Adrenal gland (tissue), 12 donors: ENCODE data around the gene TRMT2A. TPM values are rescaled to one million over a fixed set of nuclear protein-coding genes. Genes with fewer than 3 reads are reported as not detected.

Source experiments
- DNase-seq, 7 donors: peaks; one replicate each; pipeline ENCODE4 v3.0.0-alpha.2; 2019 to 2020
- H3K27ac ChIP-seq, 5 donors: fragments of 200-600 bp; sonication (generic) in 4 of 5; 1 replicate in 3 of 5; 2 replicates in 2 of 5; pipeline versions ENCODE4 v1.5.1 to v1.8.0; 2016 to 2020; ENCODE audit warnings: mild to moderate bottlenecking in 1 of 5
- H3K27me3 ChIP-seq: fragments of 200-600 bp; 2 replicates; pipeline ENCODE4 v1.8.0; 2021
- H3K36me3 ChIP-seq, 2 donors: fragments of 200-600 bp; replicated peaks in 1 of 2; 1 replicate in 1 of 2; 2 replicates in 1 of 2; pipeline versions ENCODE4 v1.5.1 to v1.8.0; 2018 to 2022
- H3K4me1 ChIP-seq, 2 donors: fragments of 200-600 bp; replicated peaks in 1 of 2; 1 replicate in 1 of 2; 2 replicates in 1 of 2; pipeline versions ENCODE4 v1.5.1 to v1.8.0; 2018 to 2021
- H3K4me3 ChIP-seq, 4 donors: fragments of 200-600 bp; sonication (generic) in 3 of 4; one replicate each; pipeline ENCODE4 v1.5.1; 2016 to 2018
- H3K9me3 ChIP-seq, 3 donors: fragments of 200-600 bp; sonication (generic) in 1 of 3; replicated peaks in 1 of 3; 1 replicate in 2 of 3; 2 replicates in 1 of 3; pipeline versions ENCODE4 v1.5.1 to v1.8.0; 2016 to 2021
- CTCF ChIP-seq, 6 experiments: fragments of 450-650 bp in 4 of 6; fragments of 200-600 bp in 2 of 6; sonication (generic) in 1 of 6; IDR thresholded peaks; 1 replicate in 5 of 6; 2 replicates in 1 of 6; pipeline versions ENCODE4 v1.5.1 to v1.8.0; 2016 to 2021; ENCODE audit warnings: antibody characterized with exemption in 6 of 6, mild to moderate bottlenecking in 2 of 6, moderate library complexity in 1 of 6
- POLR2A ChIP-seq, 2 donors: fragments of 450-650 bp; IDR thresholded peaks; one replicate each; pipeline ENCODE4 v1.6.1; 2017; ENCODE audit warnings: antibody characterized with exemption in 2 of 2, mild to moderate bottlenecking in 2 of 2, moderate library complexity in 1 of 2
- WGBS, 4 donors: extraction: QIAGEN DNeasy Blood & Tissue Kit in 2 of 4; methylation state at CpG; one replicate each; pipeline versions ENCODE4 v1.1.5 to v1.1.7; 2013 to 2017; 5-methylcytosine and 5-hydroxymethylcytosine counted together
- intact Hi-C, 2 donors: fragments of 100-400 bp; cut with DNase I; formaldehyde crosslinking; loops; one replicate each; pipeline versions ENCODE4 v1.14.1 to v1.15.0; 2022 to 2023
- polyA plus RNA-seq, 3 donors: library from polyadenylated mRNA; stranded (reverse); fragments of 200-250 nt in 2 of 3; fragments of 350-450 nt in 1 of 3; fragmentation: Illumina TruSeq in 1 of 3; extraction: RNeasy Lipid Tissue Mini Kit (QIAGEN cat#74804) in 1 of 3; gene quantifications; one replicate each; pipeline ENCODE4 v1.2.3, GENCODE V29; 2013 to 2014
- total RNA-seq, 9 donors: library from RNA; depleted of rRNA in 4 of 9; stranded (reverse); fragments of >200 nt in 4 of 9; fragments of 120-200 nt in 1 of 9; fragmentation: NEBNext Ultra II Directional in 1 of 9; extraction: Animal tissue kit (Norgen Biotek cat#: 25700) in 1 of 9; gene quantifications; one replicate each; pipeline versions ENCODE4 v1.1.0 to v1.2.4, GENCODE V29; 2013 to 2023
- donor health status: healthy with polysubstance abuse.
- donor health status: Bipolar disorder and iron deficiency.
- donor health status: DM: yes; HTN: yes; CAD: no.
- donor health status: DM: no; HTN: no; CAD: no.
- donor health status: DM: no; HTN: no; CAD: no.
- donor health status: DM: yes; HTN: yes; CAD: no.

TRMT2A gene
- total and polyA plus RNA-seq, 12 donors, result 22.4 to 283 (median 66.8) TPM

- 22 to 25% (median 24%) methylated on average over 7 to 8 of the region's 8 CpGs for WGBS, 4 donors
- intact Hi-C loops, result no loop called here
- peak in 1 of 7 donors; percentile 14 for DNase-seq
- Histone ChIP-seq H3K36me3 (peaks cover 0 to 46% of the 10 kb centered on the region in 2 donors), H3K27me3 (no peaks in the 10 kb centered on the region), H3K4me3 (peak overlapping the region in 2 of 4 donors; percentile 90), H3K9me3 (no peaks in the 10 kb centered on the region), H3K27ac (peak overlapping the region in 4 of 5 donors; percentile 53 to 96 (median 92)), H3K4me1 (peaks cover 19 to 34% of the 10 kb centered on the region in 2 donors)
- TF ChIP-seq POLR2A (IDR thresholded peaks at IDR 0.05), result no peak
- no peak for TF ChIP-seq CTCF (IDR thresholded peaks at IDR 0.05)
These were observed 1.4 kb upstream of the TRMT2A start for GRCh38 chr22:20118300-20119020.

GRCh38 chr22:20117633-20118299 is 740 bp upstream of the TRMT2A start:
- Histone ChIP-seq H3K36me3 (peaks cover 0 to 53% of the 10 kb centered on the region in 2 donors), H3K27ac (peak overlapping the region in 4 of 5 donors; percentile 53 to 96 (median 92)), H3K9me3 (no peaks in the 10 kb centered on the region), H3K4me1 (peaks cover 19 to 34% of the 10 kb centered on the region in 2 donors), H3K27me3 (no peaks in the 10 kb centered on the region), H3K4me3 (peak overlapping the region in 3 of 4 donors; percentile 38 to 90 (median 90))
- intact Hi-C loops, result no loop called here
- 1 to 3% (median 1%) methylated on average over 13 to 66 of the region's 66 CpGs for WGBS, 4 donors
- peak in 1 of 2 donors; percentile 6 for TF ChIP-seq POLR2A (IDR thresholded peaks at IDR 0.05)
- no peak for TF ChIP-seq CTCF (IDR thresholded peaks at IDR 0.05)
- peak in 3 of 7 donors; percentile 45 to 59 (median 58) for DNase-seq

GRCh38 chr22:20116376-20116950 is 563 bp downstream of the TRMT2A start:
- intact Hi-C loops, result no loop called here
- peak overlapping the region; percentile 31 to 90 (median 90) for H3K4me3 ChIP-seq
- WGBS, 4 donors, result 3 to 34% (median 6%) methylated on average over 9 to 27 of the region's 27 CpGs
- peaks cover 0 to 60% of the 10 kb centered on the region in 2 donors for H3K36me3 ChIP-seq
- peak in 5 of 7 donors; percentile 43 to 76 (median 60) for DNase-seq
- peaks cover 19 to 34% of the 10 kb centered on the region in 2 donors for H3K4me1 ChIP-seq
- H3K27ac ChIP-seq, result peak overlapping the region; percentile 31 to 96 (median 90)
- TF ChIP-seq POLR2A (IDR thresholded peaks at IDR 0.05) (no peak), CTCF (IDR thresholded peaks at IDR 0.05) (no peak)
- H3K27me3 ChIP-seq, result no peaks in the 10 kb centered on the region
- H3K9me3 ChIP-seq, result no peaks in the 10 kb centered on the region
